ENCODE measurements around the gene RBMY1D.
"Not testable (repeated sequence)": the region's sequence is repeated elsewhere in the genome, so short reads cannot be mapped to it uniquely, and the experiment has no call there.

Gene RBMY1D

DNA sequence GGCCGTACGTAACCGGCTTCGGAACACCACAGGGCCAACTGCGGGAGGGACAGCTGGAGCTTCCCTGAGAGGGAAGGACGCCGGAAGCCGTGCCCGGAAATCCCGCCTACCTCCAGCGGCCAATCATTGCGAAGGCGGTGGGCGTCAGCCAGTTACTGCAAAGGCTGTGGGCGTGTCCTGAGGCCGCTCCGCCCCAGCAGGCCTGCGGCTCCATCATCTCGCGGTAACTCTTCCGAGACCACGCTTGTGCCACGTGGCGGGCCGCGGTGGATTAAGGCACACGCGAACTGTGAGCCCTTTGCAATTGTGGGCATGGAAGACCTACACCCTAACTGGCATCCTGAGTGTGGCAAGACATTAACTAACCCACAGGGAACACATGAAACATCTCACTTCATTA is at the start of gene RBMY1D:
Gene RBMY1D, minus strand, starts transcription at position 101 of the 400 bp plus-strand sequence. CDS start 2,013 bp downstream, outside the sequence.
- DNase-seq (ENCODE audit: low spot score): not testable (repeated sequence)

DNA sequence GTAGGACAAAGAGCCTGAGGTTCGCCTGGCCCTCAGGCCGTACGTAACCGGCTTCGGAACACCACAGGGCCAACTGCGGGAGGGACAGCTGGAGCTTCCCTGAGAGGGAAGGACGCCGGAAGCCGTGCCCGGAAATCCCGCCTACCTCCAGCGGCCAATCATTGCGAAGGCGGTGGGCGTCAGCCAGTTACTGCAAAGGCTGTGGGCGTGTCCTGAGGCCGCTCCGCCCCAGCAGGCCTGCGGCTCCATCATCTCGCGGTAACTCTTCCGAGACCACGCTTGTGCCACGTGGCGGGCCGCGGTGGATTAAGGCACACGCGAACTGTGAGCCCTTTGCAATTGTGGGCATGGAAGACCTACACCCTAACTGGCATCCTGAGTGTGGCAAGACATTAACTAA is 23.6 kb upstream of the RBMY1D start, which contains the start of gene RBMY1E:
Gene RBMY1E, minus strand, starts transcription at position 101 of the 400 bp plus-strand sequence. CDS start 1,978 bp downstream, outside the sequence.
- DNase-seq (ENCODE audit: low spot score): not testable (repeated sequence)

- not testable (repeated sequence) for DNase-seq (ENCODE audit: low spot score)
Observed at GRCh38 chrY:21869407-21870076, 24.8 kb downstream of the RBMY1D start.

- DNase-seq (ENCODE audit: low spot score): no peak
Observed at GRCh38 chrY:21845481-21845880, 48.8 kb downstream of the RBMY1D start.

DNA sequence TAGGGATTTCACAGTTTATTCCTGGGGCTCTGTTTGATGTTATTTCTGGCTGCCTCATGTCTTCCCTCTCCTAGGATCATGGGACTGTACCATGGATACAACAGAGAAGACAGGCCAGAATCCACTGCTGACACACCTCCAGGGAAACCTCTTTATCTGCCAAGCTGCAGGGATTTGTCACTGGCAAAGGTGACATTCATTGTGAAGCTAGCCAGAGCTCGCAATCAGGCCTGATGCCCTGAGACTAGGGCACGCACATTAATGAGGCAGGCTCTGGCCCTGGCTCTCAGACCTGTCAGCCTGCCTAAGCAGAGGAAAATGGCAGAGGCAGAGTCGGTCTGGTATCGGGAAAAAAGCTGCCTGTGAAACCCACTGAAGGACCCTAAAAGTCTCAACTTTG is 52.2 kb downstream of the RBMY1D start:
- DNase-seq (ENCODE audit: low spot score): peak; percentile 54

DNA sequence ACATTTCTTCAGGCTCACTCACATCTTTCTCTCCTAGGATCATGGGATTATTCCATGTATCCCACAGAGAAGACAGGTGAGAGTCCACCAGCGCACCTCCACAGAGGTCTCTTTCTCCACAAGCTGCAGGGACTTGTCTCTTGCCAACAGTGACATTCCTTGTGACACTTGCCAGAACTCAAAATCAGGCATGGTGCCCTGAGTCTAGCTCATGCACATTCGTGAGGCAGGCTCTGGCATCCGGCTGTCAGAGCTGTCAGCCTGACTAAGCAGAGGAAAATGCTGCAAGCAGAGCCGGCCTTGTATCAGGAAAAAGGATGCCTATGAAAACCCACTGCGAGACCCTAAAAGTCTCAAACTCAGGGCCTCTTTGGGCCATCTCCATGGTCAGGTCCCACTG is 54.8 kb downstream of the RBMY1D start:
- DNase-seq (ENCODE audit: low spot score): peak; percentile 64

DNA sequence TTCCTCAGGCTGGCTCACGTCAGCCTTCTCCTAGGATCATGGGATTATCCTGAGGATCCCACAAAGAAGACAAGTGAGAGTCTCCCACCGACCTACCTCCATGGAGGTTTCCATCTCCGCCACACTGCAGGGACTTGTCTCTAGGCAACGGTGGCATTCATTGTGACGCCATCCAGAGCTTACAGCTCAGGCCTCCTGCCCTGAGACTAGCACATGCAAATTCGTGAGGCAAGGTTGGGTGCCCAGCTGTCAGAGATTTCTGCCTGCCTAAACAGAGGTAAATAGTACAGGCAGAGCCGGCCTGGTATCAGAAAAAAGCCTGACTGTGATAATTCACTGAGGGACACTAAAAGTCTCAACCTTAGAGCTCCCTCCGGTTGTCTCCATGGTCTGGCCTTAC is 58.0 kb downstream of the RBMY1D start:
- DNase-seq (ENCODE audit: low spot score): no peak

DNA sequence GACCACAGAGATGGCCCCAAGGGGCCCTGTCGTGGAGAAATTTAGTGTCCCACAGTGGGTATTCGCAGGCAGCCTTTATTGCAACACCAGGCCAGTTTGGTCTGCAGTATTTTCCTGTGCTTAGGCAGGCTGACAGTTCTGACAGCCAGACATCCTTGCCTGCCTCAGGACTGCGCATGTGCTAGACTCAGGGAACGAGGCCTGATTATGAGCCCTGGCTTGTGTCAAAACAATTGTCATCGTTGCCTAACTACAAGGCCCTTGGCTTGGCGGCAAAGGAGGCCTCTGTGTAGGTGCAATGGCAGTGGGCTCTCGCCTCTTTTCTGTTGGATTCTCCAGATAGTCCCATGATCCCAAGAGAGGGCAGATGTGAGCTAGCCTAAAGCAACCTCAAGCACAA is 59.3 kb downstream of the RBMY1D start:
- no peak for DNase-seq (ENCODE audit: low spot score)
